Coronary artery (tissue), 2 donors: ENCODE measurements around the gene LDLRAD4.

Experiments used
- DNase-seq: peaks from one replicate; pipeline ENCODE4 v3.0.0-alpha.2; 2017; ENCODE audit warnings: low spot score
- H3K27ac ChIP-seq, 2 donors: fragments of 200-600 bp; sonication (generic); one replicate each; pipeline ENCODE4 v1.5.1; 2016 to 2019
- H3K4me3 ChIP-seq: fragments of 200-600 bp; sonication (generic); 2 replicates; pipeline ENCODE4 v1.5.1; 2016; ENCODE audit warnings: mild to moderate bottlenecking, moderate library complexity
- CTCF ChIP-seq: fragments of 200-600 bp; sonication (generic); IDR thresholded peaks from one replicate; pipeline ENCODE4 v1.5.1; 2019; ENCODE audit warnings: antibody characterized with exemption

Gene LDLRAD4

DNA sequence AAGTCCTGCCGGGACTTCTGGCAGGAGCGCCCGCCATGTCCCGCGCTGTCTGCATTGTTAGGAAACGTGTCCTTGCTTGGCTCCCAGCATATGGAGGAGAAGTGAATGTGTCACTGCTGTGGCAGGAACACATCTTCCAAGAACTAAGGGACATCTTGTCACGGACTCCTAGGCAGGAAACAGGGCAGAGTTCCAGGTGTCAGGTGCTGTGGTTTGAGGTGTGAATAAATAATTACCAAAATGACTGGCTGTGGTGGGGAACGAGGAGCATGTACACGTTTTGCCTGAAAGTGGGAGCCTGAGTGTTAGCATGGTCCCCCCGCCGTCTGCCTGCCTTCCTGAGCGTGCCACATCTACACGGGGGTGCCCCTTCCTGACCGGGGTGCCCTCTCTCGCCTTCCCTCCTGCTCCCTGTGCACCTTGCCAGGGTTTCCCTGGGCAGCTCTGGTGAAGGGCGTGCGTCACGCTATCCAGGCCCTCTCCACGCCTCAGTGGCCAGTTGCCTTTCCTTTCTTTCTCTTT is 237.5 kb downstream of the LDLRAD4 start:
- Histone ChIP-seq H3K4me3 (no peak overlapping the region), H3K27ac (no peak overlapping the region)
- peak; percentile 52 for DNase-seq
- no peak for TF ChIP-seq CTCF

DNA sequence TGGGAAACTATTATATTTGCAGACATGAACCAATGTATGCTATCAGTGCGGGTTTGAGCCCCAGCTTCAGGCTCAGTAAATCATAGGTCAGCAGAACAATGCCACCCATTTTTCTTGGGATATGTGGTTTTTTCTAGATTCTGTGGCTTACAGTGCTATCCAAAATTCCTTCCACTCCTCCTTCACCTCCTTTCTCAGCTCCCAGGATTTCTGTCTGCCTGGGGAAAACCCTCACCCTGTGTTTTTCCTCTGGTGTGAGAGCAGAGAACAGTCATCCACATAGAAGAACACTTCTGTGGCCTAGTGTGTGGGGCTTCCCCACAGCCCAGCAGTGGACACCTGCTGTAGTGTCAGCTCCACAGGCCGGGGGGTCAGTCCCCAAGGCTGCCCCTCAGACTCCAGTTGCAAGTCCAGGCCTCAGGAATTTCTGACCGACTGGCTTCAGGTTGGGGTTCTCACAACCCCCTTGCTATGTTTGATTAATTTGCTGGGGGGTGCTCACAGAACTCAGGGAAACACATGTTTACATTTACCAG is 238.2 kb downstream of the LDLRAD4 start:
- no peak overlapping the region for H3K4me3 ChIP-seq
- peak; percentile 36 for DNase-seq
- no peak for TF ChIP-seq CTCF
- H3K27ac ChIP-seq = no peak overlapping the region

DNA sequence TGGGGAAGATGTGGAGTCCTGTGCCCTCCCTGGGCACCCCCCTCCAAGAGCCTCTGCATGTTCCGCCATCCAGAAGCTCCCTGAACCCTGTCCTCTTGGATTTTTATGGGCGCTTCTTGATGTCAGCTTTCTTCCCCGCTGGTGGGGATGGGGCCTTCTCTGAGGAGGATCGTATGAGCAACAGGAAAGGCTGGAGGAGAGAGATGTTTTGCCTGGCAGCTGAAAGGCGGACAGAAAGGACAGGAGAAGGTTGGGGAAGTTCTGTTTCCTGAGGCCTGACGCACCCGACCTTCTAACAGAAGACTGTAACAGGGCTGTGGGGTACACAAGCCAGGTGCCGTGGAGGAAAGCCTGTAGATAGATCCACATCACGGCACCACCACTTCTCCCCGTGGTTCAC is 238.8 kb downstream of the LDLRAD4 start:
- peak; percentile 56 for DNase-seq
- TF ChIP-seq CTCF = no peak
- Histone ChIP-seq H3K27ac (no peak overlapping the region), H3K4me3 (no peak overlapping the region)

- Histone ChIP-seq H3K4me3 (no peak overlapping the region), H3K27ac (no peak overlapping the region)
- no peak for DNase-seq
- TF ChIP-seq CTCF = no peak
These were observed 242.4 kb downstream of the LDLRAD4 start for GRCh38 chr18:13460946-13461345.

DNA sequence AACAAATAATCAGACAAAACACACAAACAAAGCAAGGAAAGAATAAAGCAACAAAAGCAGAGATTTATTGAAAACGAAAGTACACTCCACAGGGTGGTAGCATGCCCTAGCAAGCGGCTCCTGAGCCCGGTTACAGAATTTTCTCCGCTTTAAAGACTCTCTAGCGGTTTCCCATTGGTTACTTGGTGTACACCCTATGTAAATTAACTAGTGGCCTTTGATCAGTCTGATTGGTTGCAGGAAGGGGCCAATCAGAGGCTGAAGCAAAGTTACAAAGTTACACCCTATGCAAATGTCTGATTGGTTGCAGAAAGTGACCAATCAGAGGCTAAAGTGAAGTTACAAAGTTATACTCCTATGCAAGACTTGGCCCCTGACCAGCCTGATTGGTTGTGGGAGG is 242.9 kb downstream of the LDLRAD4 start:
- TF ChIP-seq CTCF = no peak
- Histone ChIP-seq H3K4me3 (no peak overlapping the region), H3K27ac (no peak overlapping the region)
- DNase-seq = no peak

DNA sequence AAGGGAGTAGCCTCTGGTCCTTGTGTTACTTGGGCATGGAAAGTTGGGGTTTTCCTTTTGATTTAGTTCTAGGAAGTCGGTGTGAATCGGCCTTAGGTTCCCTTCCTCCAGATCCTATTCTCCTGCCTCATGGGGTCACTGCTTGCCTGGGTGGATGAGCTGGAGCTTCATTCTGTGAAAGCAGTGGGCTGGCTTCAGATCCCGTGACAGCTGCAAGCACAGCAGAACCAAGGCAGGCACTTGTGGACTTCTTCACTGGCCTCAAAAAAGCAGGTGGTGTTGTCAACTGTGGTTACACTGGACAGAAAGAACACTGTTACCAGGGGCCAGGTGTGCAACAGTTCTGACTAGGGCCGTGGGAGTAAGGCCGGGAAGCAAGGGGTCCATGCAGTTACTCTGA is 243.4 kb downstream of the LDLRAD4 start:
- no peak for TF ChIP-seq CTCF
- Histone ChIP-seq H3K4me3 (no peak overlapping the region), H3K27ac (no peak overlapping the region)
- DNase-seq = no peak

DNA sequence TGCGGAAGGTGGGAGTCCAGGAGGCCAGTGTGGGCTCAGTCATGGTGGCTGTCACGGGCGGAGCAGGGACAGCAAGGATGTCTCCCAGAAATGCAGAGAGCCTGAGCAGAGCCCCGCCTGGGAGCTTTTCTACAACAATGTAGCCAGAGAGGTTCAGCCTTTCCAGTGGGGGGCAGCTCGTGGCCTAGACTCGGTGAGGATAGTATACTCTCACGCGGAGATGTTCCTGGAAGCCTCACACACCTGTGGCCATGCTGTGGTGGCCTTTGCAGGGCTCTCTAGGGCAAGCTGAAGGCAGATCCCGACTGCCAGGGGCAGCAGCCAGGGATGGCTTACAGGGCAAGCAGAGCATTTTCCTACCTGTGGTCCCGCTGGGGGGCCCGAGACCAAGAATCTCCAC is 244.1 kb downstream of the LDLRAD4 start:
- Histone ChIP-seq H3K27ac (no peak overlapping the region), H3K4me3 (no peak overlapping the region)
- DNase-seq = no peak
- TF ChIP-seq CTCF = no peak
